Measurements from ENCODE around the gene PCDHB11.

- peak in 2 of 4 experiments; percentile 11 to 14 for TF ChIP-seq CTCF (IDR thresholded peaks at IDR 0.05)
- TF ChIP-seq POLR2A (IDR thresholded peaks at IDR 0.05) = no peak
These were observed 17.2 kb upstream of the PCDHB11 start, which contains the start of gene PCDHB16 for GRCh38 chr5:141182248-141182647.
